Common myeloid progenitor, CD34-positive (primary cell): ENCODE results near the gene NR4A1. TPM values are rescaled to one million over a fixed set of nuclear protein-coding genes. Genes with fewer than 3 reads are reported as not detected.

Experiments
- CTCF ChIA-PET: fragments of 350-600 bp; sonication (Branson Sonifier 250); formaldehyde crosslinking; loops from one replicate; lab custom pipeline; 2021; ENCODE audit warnings: antibody characterized with exemption; lab: Charles Lee
- POLR2A ChIA-PET: fragments of 350-600 bp; sonication (Branson Sonifier 250); formaldehyde crosslinking; loops from one replicate; lab custom pipeline; 2021; ENCODE audit warnings: antibody characterized with exemption; lab: Charles Lee
- DNase-seq, 3 donors: peaks; one replicate each; pipeline versions ENCODE4 v3.0.0 to v3.0.0-alpha.2; 2013
- H3K27ac ChIP-seq, 2 experiments: 1 replicate in 1 of 2; 2 replicates in 1 of 2; pipeline ENCODE4 v1.7.0; 2013; ENCODE audit warnings: inconsistent platforms in 2 of 2, low read length in 2 of 2, mild to moderate bottlenecking in 2 of 2, low read depth in 1 of 2, moderate library complexity in 1 of 2; ENCODE audit not compliant: severe bottlenecking in 2 of 2, insufficient read depth in 1 of 2, poor library complexity in 1 of 2
- H3K27me3 ChIP-seq, 5 experiments: replicated peaks in 2 of 5; 1 replicate in 3 of 5; 2 replicates in 2 of 5; pipeline versions ENCODE4 v1.6.1 to v1.7.0; 2013; ENCODE audit warnings: low read length in 4 of 5, mild to moderate bottlenecking in 2 of 5, moderate library complexity in 2 of 5, inconsistent platforms in 1 of 5; ENCODE audit not compliant: insufficient read depth in 5 of 5, control insufficient read depth in 4 of 5
- H3K36me3 ChIP-seq, 4 experiments: 1 replicate in 2 of 4; 2 replicates in 2 of 4; pipeline versions ENCODE4 v1.6.1 to v1.7.0; 2013; ENCODE audit warnings: low read length in 3 of 4, control low read depth in 1 of 4, mild to moderate bottlenecking in 1 of 4; ENCODE audit not compliant: control insufficient read depth in 4 of 4, insufficient read depth in 4 of 4
- H3K4me1 ChIP-seq, 4 experiments: 1 replicate in 3 of 4; 2 replicates in 1 of 4; pipeline versions ENCODE4 v1.6.1 to v1.7.1; 2013; ENCODE audit warnings: low read length in 3 of 4, mild to moderate bottlenecking in 3 of 4, control low read depth in 1 of 4, inconsistent platforms in 1 of 4, moderate library complexity in 1 of 4; ENCODE audit not compliant: control insufficient read depth in 4 of 4, insufficient read depth in 4 of 4; ENCODE audit errors: control extremely low read depth in 1 of 4
- H3K4me3 ChIP-seq, 7 experiments: 1 replicate in 4 of 7; 2 replicates in 3 of 7; pipeline versions ENCODE4 v1.5.1 to v1.7.0; 2013; ENCODE audit warnings: mild to moderate bottlenecking in 7 of 7, low read length in 6 of 7, moderate library complexity in 6 of 7, inconsistent platforms in 2 of 7, low read depth in 2 of 7, control low read depth in 1 of 7; ENCODE audit not compliant: insufficient read depth in 4 of 7, control insufficient read depth in 1 of 7; ENCODE audit errors: extremely low read depth in 1 of 7
- H3K9me3 ChIP-seq, 5 experiments: 1 replicate in 4 of 5; 2 replicates in 1 of 5; pipeline versions ENCODE4 v1.6.1 to v1.7.1; 2013; ENCODE audit warnings: low read length in 4 of 5, mild to moderate bottlenecking in 2 of 5, inconsistent platforms in 1 of 5, low read depth in 1 of 5, moderate library complexity in 1 of 5; ENCODE audit not compliant: control insufficient read depth in 4 of 5, insufficient read depth in 2 of 5; ENCODE audit errors: control extremely low read depth in 1 of 5
- WGBS: methylation state at CpG from one replicate; pipeline ENCODE4 v1.1.5; 2013; ENCODE audit not compliant: insufficient coverage; 5-methylcytosine and 5-hydroxymethylcytosine counted together
- polyA plus RNA-seq: library from polyadenylated mRNA; unstranded; fragments of 120-200 nt; gene quantifications from one replicate; pipeline ENCODE4 v1.2.1, GENCODE V29; 2013

The NR4A1 gene
- 50.1 TPM for polyA plus RNA-seq

GRCh38 chr12:52050758-52051541 lies at the start of gene NR4A1:
TSS of gene NR4A1 (plus strand) at chr12:52051442. CDS start at chr12:52054329, 2,887 bp downstream.
- ChIA-PET POLR2A (interaction anchor here (0.6 to 2.8 kb wide), 10 partner anchors 9 to 1622 kb away, joined by 3 to 30 read pairs (median 6); partner anchors contain the start of gene ATG101), CTCF (interaction anchor here (0.7 to 6.7 kb wide), 10 partner anchors 9 to 31 kb away, joined by 3 to 104 read pairs (median 5); no protein-coding TSS in a partner anchor)
- Histone ChIP-seq H3K4me1 (peaks cover 0 to 30% (median 21%) of the 10 kb centered on the region in 4 experiments), H3K4me3 (peak within 1 kb of the TSS; percentile 41 to 79 (median 70)), H3K36me3 (no peaks in the 10 kb centered on the region), H3K27me3 (peaks cover 0 to 31% (median 22%) of the 10 kb centered on the region in 5 experiments), H3K27ac (peak within 1 kb of the TSS in 1 of 2 experiments; percentile 65), H3K9me3 (no peaks in the 10 kb centered on the region)
- DNase-seq = peak; percentile 95 to 98 (median 97)
- WGBS = under 1% methylated on average over 58 of the region's 77 CpGs

GRCh38 chr12:52003016-52003550 lies 48.2 kb upstream of the NR4A1 start:
- ChIA-PET POLR2A (interaction anchor here (1.3 to 3.5 kb wide), 2 partner anchors 10 to 20 kb away, joined by 3 to 38 read pairs; no protein-coding TSS in a partner anchor), CTCF (interaction anchor here (0.9 to 13.5 kb wide), 16 partner anchors 9 to 120 kb away, joined by 3 to 437 read pairs (median 4); no protein-coding TSS in a partner anchor)
- no peak overlapping the region for H3K4me3 ChIP-seq
- H3K36me3 ChIP-seq = peaks cover 0 to 3% (median under 1%) of the 10 kb centered on the region in 4 experiments
- H3K27me3 ChIP-seq = peaks cover 0 to 12% (median 8%) of the 10 kb centered on the region in 5 experiments
- no peaks in the 10 kb centered on the region for H3K9me3 ChIP-seq
- H3K27ac ChIP-seq = no peak overlapping the region
- no peak for DNase-seq
- WGBS = 97% methylated on average over 8 of the region's 8 CpGs
- peaks cover 3 to 33% (median 27%) of the 10 kb centered on the region in 4 experiments for H3K4me1 ChIP-seq

GRCh38 chr12:52003591-52003990 lies 47.7 kb upstream of the NR4A1 start:
- H3K9me3 ChIP-seq = no peaks in the 10 kb centered on the region
- H3K4me3 ChIP-seq = no peak overlapping the region
- H3K27me3 ChIP-seq = peaks cover 0 to 12% (median 8%) of the 10 kb centered on the region in 5 experiments
- 78% methylated on average over 5 of the region's 6 CpGs for WGBS
- peaks cover 0 to 3% (median under 1%) of the 10 kb centered on the region in 4 experiments for H3K36me3 ChIP-seq
- peak in 1 of 3 donors; percentile 1 for DNase-seq
- H3K4me1 ChIP-seq = peaks cover 3 to 37% (median 29%) of the 10 kb centered on the region in 4 experiments
- H3K27ac ChIP-seq = no peak overlapping the region
- POLR2A ChIA-PET = interaction anchor here (1.2 to 3.5 kb wide), 3 partner anchors 10 to 83 kb away, joined by 3 to 38 read pairs (median 3); no protein-coding TSS in a partner anchor
- CTCF ChIA-PET = interaction anchor here (0.8 to 13.5 kb wide), 22 partner anchors 9 to 119 kb away, joined by 3 to 437 read pairs (median 4); no protein-coding TSS in a partner anchor

GRCh38 chr12:52004042-52004648 lies 47.1 kb upstream of the NR4A1 start:
- H3K4me3 ChIP-seq = no peak overlapping the region
- WGBS = 72% methylated on average over 2 of the region's 5 CpGs
- H3K27me3 ChIP-seq = peaks cover 0 to 12% (median 8%) of the 10 kb centered on the region in 5 experiments
- POLR2A ChIA-PET = interaction anchor here (1.2 to 3.5 kb wide), 3 partner anchors 9 to 83 kb away, joined by 3 to 38 read pairs (median 3); no protein-coding TSS in a partner anchor
- H3K9me3 ChIP-seq = no peaks in the 10 kb centered on the region
- peaks cover 3 to 38% (median 32%) of the 10 kb centered on the region in 4 experiments for H3K4me1 ChIP-seq
- no peak for DNase-seq
- CTCF ChIA-PET = interaction anchor here (0.8 to 13.5 kb wide), 22 partner anchors 8 to 119 kb away, joined by 3 to 437 read pairs (median 4); no protein-coding TSS in a partner anchor
- H3K27ac ChIP-seq = no peak overlapping the region
- peaks cover 0 to 2% (median 0%) of the 10 kb centered on the region in 4 experiments for H3K36me3 ChIP-seq

GRCh38 chr12:52005218-52005902 lies 45.9 kb upstream of the NR4A1 start:
- ChIA-PET POLR2A (interaction anchor here (1.1 to 7.6 kb wide), 5 partner anchors 9 to 27 kb away, joined by 3 to 120 read pairs (median 11); no protein-coding TSS in a partner anchor), CTCF (interaction anchor here (0.7 to 13.5 kb wide), 5 partner anchors 9 to 77 kb away, joined by 3 to 437 read pairs (median 12); no protein-coding TSS in a partner anchor)
- WGBS = 72% methylated on average over 9 of the region's 10 CpGs
- DNase-seq = no peak
- peaks cover 0 to 12% (median 8%) of the 10 kb centered on the region in 5 experiments for H3K27me3 ChIP-seq
- peak overlapping the region in 1 of 7 experiments; percentile 83 for H3K4me3 ChIP-seq
- no peaks in the 10 kb centered on the region for H3K36me3 ChIP-seq
- no peaks in the 10 kb centered on the region for H3K9me3 ChIP-seq
- H3K4me1 ChIP-seq = peaks cover 3 to 49% (median 44%) of the 10 kb centered on the region in 4 experiments
- H3K27ac ChIP-seq = no peak overlapping the region
